Lower lobe of right lung (tissue), 2 donors: ENCODE measurements around the gene COL21A1. TPM values are rescaled to one million over a fixed set of nuclear protein-coding genes. Genes with fewer than 3 reads are reported as not detected.

Experiments used
- ATAC-seq, 2 donors: fragments of 200-7000 bp; cut with Tn5 transposase; one replicate each; pipeline ENCODE4 v1.9.1; 2020 to 2022; ENCODE audit warnings: mild to moderate bottlenecking in 2 of 2, moderate library complexity in 2 of 2
- DNase-seq: peaks from one replicate; pipeline ENCODE4 v3.0.0-alpha.2; 2020
- H3K27ac ChIP-seq: fragments of 200-600 bp; one replicate; pipeline ENCODE4 v1.8.0; 2022
- H3K27me3 ChIP-seq: fragments of 200-600 bp; one replicate; pipeline ENCODE4 v1.8.0; 2022; ENCODE audit warnings: low read depth
- H3K36me3 ChIP-seq: fragments of 200-600 bp; one replicate; pipeline ENCODE4 v1.8.0; 2022; ENCODE audit warnings: mild to moderate bottlenecking
- H3K4me1 ChIP-seq: fragments of 200-600 bp; one replicate; pipeline ENCODE4 v1.8.0; 2022
- H3K4me3 ChIP-seq: fragments of 200-600 bp; one replicate; pipeline ENCODE4 v1.8.0; 2022; ENCODE audit warnings: mild to moderate bottlenecking
- H3K9me3 ChIP-seq: fragments of 200-600 bp; one replicate; pipeline ENCODE4 v1.8.0; 2022
- intact Hi-C: fragments of 100-400 bp; cut with DNase I; formaldehyde crosslinking; loops from one replicate; pipeline ENCODE4 v1.11.0; 2022
- total RNA-seq: library from RNA; stranded (reverse); fragmentation: NEBNext Ultra II Directional; extraction: Animal tissue kit (Norgen Biotek cat#: 25700); gene quantifications from one replicate; pipeline ENCODE4 v1.2.1, GENCODE V29; 2021
- TF ChIP-seq, protein P1 (sequence below): fragments of 200-600 bp; IDR thresholded peaks from one replicate; pipeline ENCODE4 v1.8.0; 2022; ENCODE audit warnings: antibody characterized with exemption, mild to moderate bottlenecking
- donor health status: DM: no; HTN: yes; CAD: no; lungs with severe emphysema.

The COL21A1 gene
- total RNA-seq, 1 donor from 2014 or later: 9.4 TPM

DNA sequence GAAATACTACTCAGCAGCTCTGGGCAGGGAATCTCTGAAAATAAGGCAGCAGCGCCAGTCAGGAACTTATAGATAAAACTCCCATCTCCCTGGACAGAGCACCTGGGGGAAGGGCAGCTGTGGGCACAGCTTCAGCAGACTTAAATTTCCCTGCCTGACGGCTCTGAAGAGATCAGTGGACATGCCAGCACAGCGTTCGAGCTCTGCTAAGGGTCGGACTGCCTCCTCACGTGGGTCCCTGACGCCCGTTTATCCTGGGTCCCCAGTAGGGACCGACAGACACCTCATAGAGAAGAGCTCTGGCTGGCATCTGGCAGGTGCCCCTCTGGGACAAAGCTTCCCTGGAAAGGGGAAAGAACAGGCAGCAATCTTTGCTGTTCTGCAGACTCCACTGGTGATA, 59.0 kb downstream of the COL21A1 start:
- TF ChIP-seq, protein P1, sequence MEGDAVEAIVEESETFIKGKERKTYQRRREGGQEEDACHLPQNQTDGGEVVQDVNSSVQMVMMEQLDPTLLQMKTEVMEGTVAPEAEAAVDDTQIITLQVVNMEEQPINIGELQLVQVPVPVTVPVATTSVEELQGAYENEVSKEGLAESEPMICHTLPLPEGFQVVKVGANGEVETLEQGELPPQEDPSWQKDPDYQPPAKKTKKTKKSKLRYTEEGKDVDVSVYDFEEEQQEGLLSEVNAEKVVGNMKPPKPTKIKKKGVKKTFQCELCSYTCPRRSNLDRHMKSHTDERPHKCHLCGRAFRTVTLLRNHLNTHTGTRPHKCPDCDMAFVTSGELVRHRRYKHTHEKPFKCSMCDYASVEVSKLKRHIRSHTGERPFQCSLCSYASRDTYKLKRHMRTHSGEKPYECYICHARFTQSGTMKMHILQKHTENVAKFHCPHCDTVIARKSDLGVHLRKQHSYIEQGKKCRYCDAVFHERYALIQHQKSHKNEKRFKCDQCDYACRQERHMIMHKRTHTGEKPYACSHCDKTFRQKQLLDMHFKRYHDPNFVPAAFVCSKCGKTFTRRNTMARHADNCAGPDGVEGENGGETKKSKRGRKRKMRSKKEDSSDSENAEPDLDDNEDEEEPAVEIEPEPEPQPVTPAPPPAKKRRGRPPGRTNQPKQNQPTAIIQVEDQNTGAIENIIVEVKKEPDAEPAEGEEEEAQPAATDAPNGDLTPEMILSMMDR: no peak
- Histone ChIP-seq H3K36me3 (no peaks in the 10 kb centered on the region), H3K27me3 (no peaks in the 10 kb centered on the region), H3K4me1 (no peaks in the 10 kb centered on the region), H3K4me3 (no peak overlapping the region), H3K27ac (no peak overlapping the region), H3K9me3 (no peaks in the 10 kb centered on the region)
- intact Hi-C loops: no loop called here
- DNase-seq (no peak), ATAC-seq (no peak)

DNA sequence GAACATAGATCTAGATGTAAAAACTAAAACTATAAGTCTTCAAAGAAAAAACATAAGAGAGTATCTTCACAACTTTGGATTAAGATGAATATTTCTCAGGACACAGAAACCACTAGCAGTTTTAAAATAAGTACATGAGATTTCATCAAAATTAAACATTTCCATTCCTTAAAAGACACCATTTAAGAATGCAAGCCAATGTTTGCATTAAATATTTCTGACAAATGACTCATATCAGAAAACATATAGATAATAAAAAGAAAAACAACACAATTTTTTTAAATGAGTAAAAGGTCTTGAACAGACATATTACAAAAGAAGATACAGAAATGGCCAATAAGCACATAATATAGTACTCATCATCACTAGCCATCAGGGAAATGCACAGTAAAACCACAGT, 59.7 kb downstream of the COL21A1 start:
- DNase-seq (no peak), ATAC-seq (no peak)
- H3K27ac ChIP-seq: no peak overlapping the region
- intact Hi-C loops: no loop called here
- H3K36me3 ChIP-seq: no peaks in the 10 kb centered on the region
- no peak overlapping the region for H3K4me3 ChIP-seq
- no peaks in the 10 kb centered on the region for H3K4me1 ChIP-seq
- no peaks in the 10 kb centered on the region for H3K9me3 ChIP-seq
- H3K27me3 ChIP-seq: no peaks in the 10 kb centered on the region
- TF ChIP-seq, protein P1: no peak

DNA sequence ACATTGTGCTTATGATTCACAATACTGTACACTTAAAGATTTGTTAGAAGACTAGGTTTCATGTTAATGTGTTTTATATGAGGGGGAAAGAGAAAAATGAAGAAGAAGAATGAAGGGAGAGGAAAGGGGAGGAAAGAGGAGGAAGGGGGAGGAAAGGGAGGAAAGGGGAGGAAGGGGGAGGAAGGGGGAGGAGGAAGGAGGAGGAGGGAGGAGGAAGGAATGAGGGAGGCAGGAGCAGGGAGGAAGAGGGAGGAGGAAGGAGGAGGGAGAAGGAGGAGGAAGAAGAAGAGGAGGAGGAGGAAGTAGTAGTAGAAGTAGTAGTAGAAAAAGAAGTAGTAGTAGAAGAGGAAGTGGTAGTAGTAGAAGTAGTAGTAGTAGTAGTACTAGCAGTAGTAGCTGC, 70.6 kb downstream of the COL21A1 start:
- Histone ChIP-seq H3K27me3 (no peaks in the 10 kb centered on the region), H3K27ac (no peak overlapping the region), H3K4me3 (no peak overlapping the region), H3K4me1 (no peaks in the 10 kb centered on the region), H3K36me3 (no peaks in the 10 kb centered on the region), H3K9me3 (peaks cover 20% of the 10 kb centered on the region)
- DNase-seq (no peak), ATAC-seq (no peak)
- TF ChIP-seq, protein P1: no peak
- intact Hi-C loops: no loop called here

DNA sequence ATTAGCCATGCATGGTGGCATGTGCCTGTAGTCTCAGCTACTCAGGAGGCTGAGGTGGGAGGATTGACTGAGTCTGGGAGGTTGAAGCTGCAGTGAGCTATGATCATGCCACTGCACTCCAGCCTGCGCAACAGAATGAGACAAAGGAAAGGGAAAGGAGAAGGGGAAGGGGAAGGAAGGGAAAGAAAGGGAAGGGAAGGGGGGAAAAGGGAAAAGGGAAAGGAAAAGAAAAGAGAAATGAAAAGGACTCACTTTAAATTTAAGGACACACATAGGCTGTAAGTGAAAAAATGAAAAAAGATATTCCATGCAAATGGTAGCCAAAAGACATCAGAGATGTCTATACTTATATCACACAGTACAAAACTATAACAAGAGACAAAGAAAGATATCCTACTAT, 74.2 kb downstream of the COL21A1 start:
- TF ChIP-seq, protein P1: no peak
- Histone ChIP-seq H3K9me3 (peaks cover 24% of the 10 kb centered on the region), H3K27ac (no peak overlapping the region), H3K4me1 (no peaks in the 10 kb centered on the region), H3K36me3 (no peaks in the 10 kb centered on the region), H3K27me3 (no peaks in the 10 kb centered on the region), H3K4me3 (no peak overlapping the region)
- ATAC-seq (no peak), DNase-seq (no peak)
- intact Hi-C loops: no loop called here

DNA sequence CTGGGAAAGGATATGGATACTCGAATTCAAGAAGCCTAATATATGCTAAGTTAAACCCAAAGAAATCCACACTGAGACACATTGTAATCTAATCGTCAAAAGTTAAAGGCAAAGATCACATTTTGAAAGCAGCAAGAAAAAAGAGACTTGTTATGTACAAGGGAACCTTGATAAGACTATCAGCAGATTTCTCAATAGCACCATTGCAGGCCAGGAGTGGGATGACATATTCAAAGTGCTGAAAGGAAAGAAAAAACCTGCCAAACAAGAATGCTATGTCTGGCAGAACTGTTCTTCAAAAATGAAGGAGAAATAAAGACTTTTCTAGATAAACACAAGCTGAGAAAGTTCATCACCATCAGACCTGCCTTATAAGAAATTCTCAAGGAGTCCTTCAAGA, 75.2 kb downstream of the COL21A1 start:
- Histone ChIP-seq H3K4me1 (no peaks in the 10 kb centered on the region), H3K36me3 (no peaks in the 10 kb centered on the region), H3K4me3 (no peak overlapping the region), H3K27ac (no peak overlapping the region), H3K9me3 (peaks cover 24% of the 10 kb centered on the region), H3K27me3 (no peaks in the 10 kb centered on the region)
- TF ChIP-seq, protein P1: no peak
- DNase-seq: no peak
- intact Hi-C loops: no loop called here
- ATAC-seq: no peak

DNA sequence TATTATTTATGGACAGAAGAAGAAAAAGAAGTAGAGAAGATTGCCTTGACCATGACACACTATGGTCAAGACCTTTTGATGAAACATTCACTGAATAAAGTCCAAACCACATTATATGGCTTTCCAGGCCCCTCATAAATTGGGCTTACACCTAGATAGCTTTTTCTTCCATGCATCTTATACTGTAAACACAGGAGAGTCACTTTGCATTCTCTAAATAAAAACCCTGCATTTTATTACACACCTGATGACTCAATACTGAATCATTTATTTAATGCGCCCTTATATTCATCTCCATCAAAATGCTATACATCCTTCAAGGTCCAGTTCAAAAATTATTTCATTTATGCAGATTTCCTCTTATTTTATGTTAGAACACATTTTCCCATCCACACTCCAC, 78.0 kb downstream of the COL21A1 start:
- intact Hi-C loops: no loop called here
- no peak for ATAC-seq

More for the DNA sequence above, 78.0 kb downstream of the COL21A1 start:
- no peak overlapping the region for H3K4me3 ChIP-seq
- H3K36me3 ChIP-seq: no peaks in the 10 kb centered on the region
- peaks cover 19% of the 10 kb centered on the region for H3K9me3 ChIP-seq
- DNase-seq: no peak
- H3K27me3 ChIP-seq: no peaks in the 10 kb centered on the region
- no peaks in the 10 kb centered on the region for H3K4me1 ChIP-seq
- no peak overlapping the region for H3K27ac ChIP-seq
- TF ChIP-seq, protein P1: no peak
